Left hindlimb (tissue), 1 donor: ENCODE measurements around the gene PI4KB.
"Not testable (repeated sequence)": the region's sequence is repeated elsewhere in the genome, so short reads cannot be mapped to it uniquely, and the experiment has no call there.

Source experiments
- DNase-seq: peaks from one replicate; pipeline ENCODE4 v3.0.0-alpha.2; 2018

PI4KB gene

DNA sequence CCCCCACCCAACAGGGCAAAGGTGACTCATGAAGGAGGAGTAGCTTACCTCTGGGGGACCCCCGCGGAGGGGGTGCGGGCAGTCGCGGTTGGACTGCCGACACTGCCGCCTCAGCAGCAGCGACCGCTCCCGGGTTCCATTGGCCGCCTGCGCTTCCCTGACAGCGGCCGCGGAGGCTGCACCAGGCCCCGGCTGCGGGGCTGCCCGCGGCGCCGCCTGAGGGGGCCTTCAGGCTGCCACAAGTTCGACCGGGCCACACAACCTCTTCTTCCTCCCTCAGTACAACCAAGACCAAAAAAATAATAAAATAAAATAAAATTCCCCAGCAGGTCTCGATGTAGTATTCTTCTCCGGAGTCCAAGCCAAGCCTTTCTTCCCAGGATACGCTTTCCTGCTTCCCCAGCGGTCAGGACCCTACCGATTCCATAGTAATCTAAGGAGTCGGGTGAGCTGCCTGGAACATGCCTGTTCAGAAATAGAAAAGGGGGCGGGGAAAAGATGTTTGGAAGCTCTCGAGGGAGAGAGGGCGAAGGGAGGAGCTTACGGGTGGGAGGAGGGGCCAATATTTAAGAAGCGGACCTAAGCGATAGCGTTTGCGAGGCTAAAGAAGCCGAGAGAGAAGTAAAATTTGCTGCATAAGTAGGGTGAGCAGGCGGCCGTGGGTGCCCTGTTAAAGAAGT is at the start of gene PI4KB:
PI4KB (minus strand) TSS at position 194 of the 680 bp plus-strand sequence. CDS start 10,935 bp downstream, outside the sequence.
- DNase-seq, result peak; percentile 96

DNA sequence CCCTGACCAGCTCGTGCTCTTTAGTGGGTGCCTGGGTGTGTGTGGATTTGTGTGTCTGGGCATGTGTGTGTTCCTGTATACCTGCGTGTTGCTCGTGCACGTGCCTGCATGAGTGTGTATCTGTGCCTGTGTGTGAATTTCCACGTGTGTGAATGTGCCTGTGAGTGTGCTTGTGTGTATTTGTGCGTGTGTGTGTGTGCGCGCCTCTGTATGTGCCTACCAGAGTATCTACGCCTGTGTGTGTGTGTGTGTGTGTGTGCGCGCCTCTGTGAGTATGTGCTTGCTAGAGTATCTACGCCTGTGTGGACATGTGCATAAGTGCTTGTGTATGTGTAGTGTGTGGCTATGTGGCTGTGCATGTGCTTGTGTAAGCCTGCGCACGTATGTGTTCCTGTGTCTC is 46.0 kb upstream of the PI4KB start:
- no peak for DNase-seq

DNA sequence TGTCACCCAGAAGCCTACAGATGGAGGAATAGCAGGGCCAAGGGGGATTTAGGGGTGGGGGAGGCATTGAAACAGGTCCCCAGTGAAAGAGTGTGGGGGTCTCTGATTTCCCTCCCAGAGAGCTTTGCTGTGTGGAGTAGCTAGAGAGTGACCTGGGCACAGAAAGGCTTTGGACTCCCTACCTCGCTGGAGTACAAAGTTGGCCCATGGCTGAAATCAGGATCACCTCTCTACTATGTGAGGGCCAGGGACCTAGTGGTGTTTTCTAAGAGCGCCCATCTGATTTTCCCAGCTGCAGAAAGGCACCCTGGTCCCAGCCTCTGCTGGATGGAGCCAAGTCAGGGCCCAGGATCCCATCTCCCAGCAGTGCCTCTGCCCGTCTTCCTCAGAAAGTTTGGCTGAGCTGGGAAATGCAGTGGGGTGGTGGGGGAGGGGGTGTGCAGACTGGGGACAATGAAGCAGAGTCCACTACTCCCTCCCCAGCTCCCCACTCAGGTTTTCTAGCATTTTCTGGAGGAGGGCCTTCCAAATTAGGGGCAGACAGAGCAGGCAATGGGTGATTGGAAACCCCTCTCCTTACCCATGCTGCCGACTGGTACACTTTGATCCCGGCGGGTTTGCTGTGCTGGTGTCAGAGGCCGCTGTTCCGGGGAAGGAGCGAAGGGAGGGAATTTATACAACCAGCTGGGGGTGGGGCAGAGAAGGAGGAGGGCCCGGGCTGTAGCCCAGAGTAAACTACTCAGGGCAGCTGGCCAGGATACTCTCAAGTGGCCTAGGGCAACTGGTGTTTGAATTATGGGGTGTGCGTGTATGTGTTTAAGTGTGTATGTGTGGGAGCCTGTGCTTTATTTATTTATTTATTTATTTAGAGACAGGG is 45.1 kb upstream of the PI4KB start, which contains the start of gene SELENBP1:
SELENBP1 (minus strand) TSS at position 648 of the 877 bp plus-strand sequence; CDS start at position 584, 64 bp downstream.
- peak; percentile 83 for DNase-seq

DNA sequence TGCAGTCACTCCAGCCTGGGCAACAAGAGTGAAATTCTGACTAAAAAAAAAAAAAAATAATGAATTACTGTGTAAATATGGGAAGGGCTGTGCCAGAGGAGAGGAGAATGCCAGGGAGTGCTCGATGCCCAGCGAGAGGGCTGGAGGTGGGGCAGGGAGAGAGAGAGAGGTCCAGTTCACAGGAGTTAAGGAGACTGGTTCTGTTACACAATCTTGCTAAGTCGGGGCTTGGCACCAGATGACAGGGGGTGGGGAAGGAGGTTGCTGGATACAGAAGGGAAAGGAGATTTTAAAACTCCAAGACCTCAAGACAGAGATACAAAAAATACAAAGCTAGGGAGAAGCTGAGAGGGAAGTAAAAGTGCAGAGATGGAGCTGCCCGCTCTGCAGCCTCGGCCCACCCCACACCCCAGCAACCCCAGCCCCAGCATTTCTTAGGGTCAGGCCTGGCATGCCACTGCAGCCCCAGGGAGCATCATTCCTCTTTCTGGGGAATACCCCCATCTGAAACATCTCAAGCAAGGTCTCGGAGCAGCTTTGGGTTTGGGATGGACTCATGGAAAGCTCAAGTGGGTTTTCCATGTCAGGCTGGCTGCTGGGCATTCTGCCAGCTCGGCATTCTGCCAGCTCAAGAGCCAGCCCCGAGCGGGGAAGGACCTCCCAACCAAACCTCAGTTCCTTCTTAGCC is 44.3 kb upstream of the PI4KB start:
- DNase-seq, result peak; percentile 72

DNA sequence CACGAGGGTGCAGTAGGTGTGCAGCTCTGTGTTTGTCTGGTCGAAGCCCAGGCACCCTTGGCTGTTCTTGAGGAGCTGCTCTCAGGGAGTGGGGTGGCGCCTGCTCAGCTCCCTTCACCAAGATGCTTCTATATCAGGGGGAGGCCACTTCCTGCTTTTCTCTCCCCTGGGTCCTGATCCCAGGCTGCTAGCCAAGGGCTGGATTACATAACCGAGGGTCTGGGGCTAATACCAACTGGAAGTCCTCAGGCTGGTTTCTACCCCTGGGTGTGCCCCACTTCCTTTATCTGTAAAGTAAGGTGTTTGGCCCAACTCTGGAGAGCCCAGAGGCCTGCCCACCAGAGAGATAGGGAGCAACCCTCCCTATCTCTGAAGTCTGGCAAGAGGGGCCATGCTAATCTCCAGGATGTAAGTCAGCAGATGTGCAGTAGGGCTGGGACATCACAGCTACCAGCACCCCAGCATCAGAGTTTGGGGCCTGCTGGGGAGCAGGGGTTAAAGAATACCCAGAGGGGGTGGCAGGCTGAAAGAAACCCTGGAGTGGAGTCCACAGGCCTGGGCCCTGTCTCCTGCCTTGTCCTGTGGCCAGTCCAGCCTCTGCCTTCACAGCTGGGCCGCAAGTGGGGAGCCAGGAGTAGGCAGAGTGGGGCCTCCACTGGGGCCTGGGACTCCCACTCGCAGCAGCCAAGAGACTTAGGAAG is 43.1 kb upstream of the PI4KB start:
- DNase-seq, result no peak

DNA sequence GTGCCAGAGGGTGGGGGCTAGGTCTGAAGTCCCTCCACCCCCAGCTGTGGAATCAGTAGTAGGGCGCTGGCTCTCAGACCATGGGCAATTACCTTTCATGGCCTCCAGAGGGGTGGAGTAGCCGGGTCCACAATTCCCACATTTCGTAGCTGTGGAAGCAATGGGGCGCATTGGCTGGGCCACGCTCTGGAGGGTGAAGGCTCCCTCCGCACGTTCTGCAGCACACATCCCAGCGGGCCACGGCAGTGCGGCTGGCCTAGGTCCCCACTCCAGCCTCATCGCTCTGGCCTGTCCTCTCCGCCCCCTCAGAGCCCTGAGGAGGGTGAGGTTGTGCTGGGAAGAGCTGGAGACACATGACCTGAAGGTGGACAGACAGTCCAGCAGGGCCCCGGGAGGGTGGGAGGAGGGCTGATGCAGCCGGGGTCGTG is 42.4 kb upstream of the PI4KB start:
- DNase-seq, result no peak

DNA sequence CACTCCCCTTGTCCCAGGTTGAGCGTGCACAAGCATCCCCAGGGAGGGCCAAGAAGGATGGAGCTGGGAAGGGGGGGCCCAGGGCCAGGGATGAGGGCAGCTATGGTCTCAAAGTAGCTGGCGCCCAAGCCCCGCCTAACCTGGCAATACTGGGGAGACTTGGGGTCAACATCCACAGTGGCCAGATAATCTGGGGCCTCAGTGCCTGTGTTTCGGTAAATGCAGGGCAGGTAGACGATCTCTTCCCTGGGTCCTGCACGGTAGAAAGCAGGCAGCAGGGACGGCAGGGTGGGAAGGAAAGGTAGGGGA is 42.0 kb upstream of the PI4KB start:
- no peak for DNase-seq

DNA sequence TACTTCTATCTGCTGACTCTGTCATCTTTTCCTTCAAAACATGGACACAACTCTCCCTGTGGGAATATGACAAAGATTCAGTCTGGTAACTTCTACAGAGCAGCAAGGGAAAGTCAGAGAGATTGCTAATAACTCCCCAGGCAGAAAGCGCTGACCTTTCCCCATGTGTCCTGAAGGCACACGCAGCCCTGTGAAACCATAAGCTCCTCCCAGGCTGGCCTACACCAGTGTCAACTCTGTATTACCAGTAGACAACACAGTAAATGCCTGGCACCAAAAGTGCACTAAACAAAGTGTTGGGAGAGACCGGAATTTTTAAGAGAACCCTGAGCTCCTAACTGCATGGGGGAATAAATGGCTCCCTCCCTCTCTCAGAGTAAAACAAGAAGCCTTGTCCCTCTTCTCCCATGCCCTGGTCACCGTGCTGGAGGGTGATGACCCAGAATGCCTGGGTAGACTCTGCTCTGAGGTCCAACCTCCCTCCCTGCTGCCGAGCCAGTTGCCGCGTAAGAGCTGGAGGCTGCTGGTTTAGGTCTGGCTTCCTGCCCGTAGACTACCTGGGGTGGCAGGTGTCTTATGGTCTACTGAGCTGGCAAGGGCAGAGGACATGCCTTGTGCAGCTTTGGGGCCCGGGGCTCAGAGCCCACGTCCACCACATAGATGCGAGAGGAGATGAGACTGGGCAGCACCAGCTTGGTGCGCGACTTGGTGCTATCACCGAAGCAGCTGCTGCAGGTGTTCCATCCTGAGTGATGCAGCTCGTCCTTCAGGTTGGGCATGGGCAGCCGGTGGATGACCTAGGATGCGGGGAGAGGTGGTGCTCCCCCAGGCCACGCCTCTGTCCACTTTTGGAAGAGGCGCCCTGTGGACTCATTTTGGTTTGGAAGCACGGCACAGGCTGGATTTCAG is 41.4 kb upstream of the PI4KB start:
- no peak for DNase-seq

DNA sequence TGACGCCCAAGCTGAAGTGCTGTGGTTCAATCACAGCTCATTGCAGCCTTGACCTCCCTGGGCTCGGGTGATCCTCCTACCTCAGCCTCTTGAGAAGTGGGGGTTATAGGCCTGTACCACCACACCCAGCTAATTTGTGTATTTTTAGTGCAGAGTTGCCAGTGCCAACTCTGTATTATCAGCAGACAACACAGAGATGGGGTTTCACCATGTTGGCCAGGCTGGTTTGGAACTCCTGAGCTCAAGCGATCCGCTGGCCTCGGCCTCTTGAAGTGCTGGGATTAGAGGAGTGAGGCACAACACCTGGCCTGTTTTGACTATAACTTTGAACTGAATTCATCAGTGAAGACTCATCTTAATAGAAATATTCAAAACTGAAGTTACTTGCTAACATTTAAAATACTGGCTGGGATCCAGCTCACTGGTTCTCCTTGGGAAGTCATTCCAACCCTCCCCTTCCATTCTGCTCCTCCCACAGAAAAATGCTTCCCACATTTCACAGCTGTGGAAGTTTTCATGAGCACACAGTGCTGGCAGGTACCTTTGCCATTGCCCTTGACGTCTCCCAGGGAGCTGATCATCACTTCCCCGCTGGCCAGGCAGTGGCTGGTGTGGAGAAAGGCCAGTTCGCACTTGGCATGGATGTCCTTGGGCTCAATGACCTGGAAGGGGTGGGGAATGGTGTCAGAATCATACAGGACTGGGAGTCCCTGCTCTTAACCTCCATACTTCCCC is 40.6 kb upstream of the PI4KB start:
- no peak for DNase-seq

DNA sequence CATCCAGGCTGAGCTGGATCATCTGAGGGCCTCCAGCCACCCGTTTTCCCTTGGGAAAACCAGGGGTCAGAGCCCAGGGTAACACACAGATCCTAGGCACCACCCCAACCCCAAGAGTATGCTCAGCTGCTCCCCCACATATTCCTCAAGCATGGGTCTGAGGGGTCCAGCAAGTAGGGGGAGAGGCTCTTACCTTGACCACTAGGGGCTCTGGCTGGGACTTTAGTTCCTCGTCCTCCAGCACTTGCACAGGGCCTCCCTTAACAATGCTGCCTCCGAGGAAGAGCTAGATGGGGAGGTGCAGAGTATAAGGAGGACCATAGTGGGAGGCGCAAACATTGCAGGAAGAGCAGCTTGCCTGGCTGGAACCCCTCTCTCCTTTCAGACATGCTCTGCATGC is 37.8 kb upstream of the PI4KB start:
- DNase-seq, result no peak

DNA sequence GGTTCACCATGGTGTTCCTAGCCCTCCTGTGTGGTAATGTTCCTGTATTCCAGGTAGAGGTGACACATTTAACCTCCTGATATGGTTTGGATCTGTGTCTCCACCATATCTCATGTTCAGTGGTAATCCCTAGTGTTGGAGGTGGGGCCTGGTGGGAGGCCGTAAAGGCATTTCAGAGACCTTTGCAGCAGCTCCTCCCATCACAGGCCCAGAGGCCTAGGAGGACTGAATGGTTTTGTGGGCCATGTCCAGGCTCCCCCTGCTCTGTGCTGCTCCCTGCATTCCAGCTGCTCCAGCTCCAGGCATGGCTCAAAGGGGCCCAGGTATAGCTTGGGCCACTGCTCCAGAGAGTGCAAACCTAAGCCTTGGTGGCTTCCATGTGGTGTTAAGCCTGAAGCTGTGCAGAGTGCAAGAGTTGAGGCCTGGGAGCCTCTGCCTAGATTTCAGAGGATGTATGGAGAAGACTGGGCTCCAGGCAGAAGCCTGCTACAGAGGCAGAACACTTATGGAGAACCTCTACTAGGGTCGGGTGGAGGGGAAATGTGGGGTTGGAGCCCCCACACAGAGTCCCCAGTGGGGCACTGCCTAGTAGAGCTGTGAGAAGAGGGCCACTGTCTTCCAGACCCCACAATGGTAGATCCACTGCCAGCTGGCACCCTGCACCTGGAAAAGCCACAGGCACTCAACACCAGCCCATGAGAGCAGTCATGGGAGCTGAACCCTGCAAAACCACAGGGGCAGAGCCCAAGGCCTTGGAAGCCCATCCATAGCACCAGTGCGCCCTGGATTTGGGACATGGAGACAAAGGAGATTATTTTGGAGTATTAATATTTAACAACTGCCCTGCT is 35.3 kb upstream of the PI4KB start:
- no peak for DNase-seq

DNA sequence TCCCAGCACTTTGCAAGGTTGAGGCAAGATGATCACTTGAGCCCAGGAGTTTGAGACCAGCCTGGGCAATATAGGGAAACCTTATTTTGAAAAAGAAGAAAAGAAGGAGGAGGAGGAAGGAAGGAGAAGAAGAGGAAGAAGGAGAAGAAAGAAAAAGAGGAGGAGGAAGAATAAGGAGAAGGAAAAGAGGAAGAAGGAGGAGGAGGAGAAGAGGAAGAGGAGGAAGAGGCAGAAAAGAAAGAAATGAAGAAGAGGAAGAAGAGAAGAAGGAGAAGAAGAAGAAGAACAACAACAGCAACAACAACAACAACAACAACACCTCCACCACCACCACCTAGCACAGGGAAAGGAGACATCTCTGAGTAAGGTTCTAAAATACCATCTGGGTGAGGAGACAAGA is 34.7 kb upstream of the PI4KB start:
- DNase-seq, result no peak

DNA sequence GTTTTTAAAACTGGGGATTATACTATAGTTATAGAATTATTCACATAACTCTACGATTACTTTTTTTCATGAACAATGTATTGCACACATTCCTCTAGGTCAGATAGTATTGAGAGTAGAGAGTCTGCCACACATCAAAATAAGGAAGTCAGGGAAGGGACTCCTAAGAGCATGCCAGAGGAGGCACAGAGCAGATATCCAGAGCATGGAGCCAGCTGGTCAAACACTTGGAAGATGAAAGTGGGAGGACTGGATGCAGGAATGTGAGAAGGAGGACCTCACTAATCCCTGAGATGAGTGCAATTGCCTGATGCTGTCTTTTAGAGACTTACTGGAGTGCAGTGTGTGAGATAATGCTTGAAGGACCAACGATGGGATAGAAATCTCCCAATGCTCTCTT is 29.5 kb upstream of the PI4KB start:
- no peak for DNase-seq

DNA sequence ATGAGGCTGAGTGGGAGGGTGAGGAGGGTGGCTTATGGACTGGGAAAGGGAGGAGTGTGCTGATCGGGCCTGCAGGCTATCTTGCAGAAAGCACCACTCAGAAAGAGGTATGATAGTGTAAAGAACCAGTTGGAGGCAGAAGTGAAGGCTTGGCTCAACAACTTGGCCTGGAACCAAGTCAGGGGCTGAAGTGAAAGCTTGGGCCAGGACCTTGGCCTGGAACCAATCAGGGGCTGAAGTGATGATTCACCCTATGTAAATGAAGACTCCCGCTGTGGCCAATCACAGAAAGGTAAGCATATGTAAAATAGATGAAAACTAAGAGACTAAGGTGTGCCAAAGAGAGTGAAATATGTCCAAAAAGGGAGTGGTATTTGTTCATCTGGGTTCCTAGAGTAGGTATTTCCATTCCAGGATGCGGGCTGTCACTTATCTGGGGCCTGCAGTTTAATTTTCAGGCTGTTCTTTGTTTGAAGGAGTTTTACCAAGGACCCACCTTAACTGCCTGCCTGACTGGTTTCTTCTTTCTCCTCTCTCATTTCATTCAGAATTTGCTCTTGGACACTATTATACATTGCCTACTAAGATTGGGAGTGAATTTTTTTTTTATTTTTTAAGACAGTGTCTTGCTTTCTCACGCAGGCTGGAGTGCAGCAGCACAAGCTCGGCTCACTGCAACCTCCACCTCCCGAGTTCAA is 25.0 kb upstream of the PI4KB start:
- no peak for DNase-seq

DNA sequence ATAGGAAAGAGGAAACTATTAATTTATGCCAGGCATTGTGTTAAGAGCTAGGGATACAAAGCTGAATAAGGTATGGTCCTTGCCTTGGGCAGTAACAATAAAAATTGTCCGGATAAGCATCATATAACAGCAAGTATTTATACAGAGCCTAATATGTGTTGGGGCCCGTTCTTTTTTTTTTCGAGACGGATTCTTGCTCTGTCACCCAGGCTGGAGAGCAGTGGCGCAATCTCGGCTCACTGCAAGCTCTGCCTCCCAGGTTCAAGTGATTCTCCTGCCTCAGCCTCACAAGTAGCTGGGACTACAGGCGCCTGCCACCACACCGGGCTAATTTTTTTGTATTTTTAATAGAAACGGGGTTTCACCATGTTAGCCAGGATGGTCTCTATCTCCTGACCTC is 23.1 kb upstream of the PI4KB start:
- DNase-seq, result not testable (repeated sequence)

DNA sequence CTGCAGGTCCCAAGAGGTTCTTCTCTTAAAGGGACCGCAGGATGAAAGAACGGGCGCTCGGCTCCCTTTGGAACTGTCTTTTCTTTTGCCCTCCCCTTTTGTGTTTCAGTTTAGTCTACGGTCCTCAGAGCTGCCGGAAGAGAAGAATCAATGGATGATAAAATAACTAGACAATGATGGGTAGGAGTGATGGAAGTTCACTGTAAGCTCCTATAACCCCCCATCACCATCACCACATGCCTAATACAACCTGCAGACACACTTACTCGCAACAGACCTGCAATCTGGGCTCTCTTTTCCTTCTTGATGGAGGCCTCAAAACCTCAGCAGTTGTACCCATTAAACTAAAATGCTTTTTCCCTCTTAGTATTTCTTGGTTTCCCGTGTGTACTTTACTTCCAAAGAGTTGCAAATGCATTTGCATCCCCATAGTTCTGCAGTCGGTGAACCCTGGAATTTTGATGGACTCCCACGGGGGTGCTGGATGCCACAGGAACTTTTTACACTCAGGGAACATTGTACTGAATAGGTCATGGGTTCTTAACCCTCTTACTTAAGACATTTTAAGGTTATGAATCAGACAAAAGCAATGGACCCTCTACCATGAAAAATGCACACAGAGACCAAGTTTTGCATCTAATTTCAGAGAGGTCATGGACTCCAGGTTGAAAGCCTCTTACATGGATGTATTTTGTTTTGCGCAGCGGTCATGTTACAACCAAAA is 20.5 kb upstream of the PI4KB start:
- no peak for DNase-seq

DNA sequence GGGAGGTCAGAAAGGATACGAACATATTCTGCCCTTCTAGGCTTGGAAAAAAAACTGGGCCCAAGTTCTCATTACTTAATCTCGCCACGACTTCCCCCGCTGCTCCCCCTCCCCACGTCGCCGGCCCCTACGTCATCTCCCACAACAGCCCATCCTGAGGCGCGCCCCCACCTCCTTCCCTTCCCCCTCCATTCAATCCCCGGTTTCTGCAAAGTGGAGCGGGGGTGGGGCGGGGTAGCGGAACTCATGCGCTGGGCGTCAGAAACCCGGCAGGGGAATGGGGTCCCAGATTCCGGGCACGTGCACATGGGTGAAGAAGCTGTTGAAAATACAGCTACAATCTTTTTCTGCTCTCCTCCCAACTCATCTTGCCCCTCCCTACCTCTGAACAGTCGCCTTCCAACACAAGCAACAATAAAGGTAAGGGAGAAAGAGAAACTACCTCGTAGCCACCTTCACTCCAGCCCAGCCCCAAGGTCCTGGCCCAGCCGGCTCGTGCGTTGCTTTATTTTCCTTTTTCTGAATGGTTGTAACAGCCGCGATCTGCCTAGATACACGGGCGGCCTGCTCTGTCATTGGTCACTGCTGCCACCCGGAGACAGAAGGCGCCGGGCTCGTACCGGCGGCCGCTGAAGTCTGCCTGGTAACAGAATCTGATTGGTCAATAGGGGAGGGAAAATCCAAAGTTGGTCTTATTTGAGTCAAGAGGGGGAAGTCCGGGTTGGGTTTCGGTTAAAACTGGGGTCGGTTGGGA is 19.7 kb upstream of the PI4KB start, which contains the start of gene RFX5:
RFX5 (minus strand) TSS at position 484 of the 754 bp plus-strand sequence. CDS start 932 bp downstream, outside the sequence.
- peak; percentile 96 for DNase-seq
